Suprapubic skin (tissue), 4 donors: ENCODE results near the gene NOD1. TPM values are rescaled to one million over a fixed set of nuclear protein-coding genes. Genes with fewer than 3 reads are reported as not detected.

ENCODE experiments used
- DNase-seq, 2 donors: peaks; one replicate each; pipeline ENCODE4 v3.0.0-alpha.2; 2019; ENCODE audit warnings: low spot score in 2 of 2
- H3K27ac ChIP-seq: fragments of 200-600 bp; sonication (generic); one replicate; pipeline ENCODE4 v1.5.1; 2019
- H3K27me3 ChIP-seq: fragments of 200-600 bp; sonication (generic); one replicate; pipeline ENCODE4 v1.5.1; 2019
- H3K36me3 ChIP-seq: fragments of 200-600 bp; sonication (generic); one replicate; pipeline ENCODE4 v1.5.1; 2019
- H3K4me1 ChIP-seq: fragments of 200-600 bp; sonication (generic); one replicate; pipeline ENCODE4 v1.5.1; 2019
- H3K4me3 ChIP-seq: fragments of 200-600 bp; sonication (generic); one replicate; pipeline ENCODE4 v1.5.1; 2019; ENCODE audit warnings: mild to moderate bottlenecking
- H3K9me3 ChIP-seq: fragments of 200-600 bp; sonication (generic); one replicate; pipeline ENCODE4 v1.5.1; 2019
- CTCF ChIP-seq, 2 donors: fragments of 200-600 bp in 1 of 2; fragments of 450-650 bp in 1 of 2; sonication (generic) in 1 of 2; IDR thresholded peaks; one replicate each; pipeline ENCODE4 v1.5.1; 2016 to 2019; ENCODE audit warnings: antibody characterized with exemption in 2 of 2, mild to moderate bottlenecking in 1 of 2, moderate library complexity in 1 of 2
- EP300 ChIP-seq: sonication (generic); formaldehyde crosslinking; IDR thresholded peaks from one replicate; pipeline ENCODE4 v1.6.1; 2017; ENCODE audit warnings: antibody characterized with exemption
- POLR2A ChIP-seq, 2 donors: fragments of 450-650 bp; IDR thresholded peaks; one replicate each; pipeline ENCODE4 v1.6.1; 2017; ENCODE audit warnings: antibody characterized with exemption in 2 of 2, mild to moderate bottlenecking in 2 of 2, moderate library complexity in 2 of 2
- POLR2AphosphoS5 ChIP-seq, 3 donors: sonication (generic); formaldehyde crosslinking; IDR thresholded peaks; one replicate each; pipeline ENCODE4 v1.6.1; 2017; ENCODE audit warnings: antibody characterized with exemption in 3 of 3
- WGBS: methylation state at CpG from one replicate; pipeline ENCODE4 v1.1.5; 2018; 5-methylcytosine and 5-hydroxymethylcytosine counted together
- total RNA-seq, 4 donors: library from RNA; depleted of rRNA; stranded (reverse); fragments of >200 nt; gene quantifications; one replicate each; pipeline ENCODE4 v1.1.0, GENCODE V29; 2016

NOD1 gene
- total RNA-seq, 4 donors from 2014 or later = 9.2 to 22.8 (median 13.4) TPM

DNA sequence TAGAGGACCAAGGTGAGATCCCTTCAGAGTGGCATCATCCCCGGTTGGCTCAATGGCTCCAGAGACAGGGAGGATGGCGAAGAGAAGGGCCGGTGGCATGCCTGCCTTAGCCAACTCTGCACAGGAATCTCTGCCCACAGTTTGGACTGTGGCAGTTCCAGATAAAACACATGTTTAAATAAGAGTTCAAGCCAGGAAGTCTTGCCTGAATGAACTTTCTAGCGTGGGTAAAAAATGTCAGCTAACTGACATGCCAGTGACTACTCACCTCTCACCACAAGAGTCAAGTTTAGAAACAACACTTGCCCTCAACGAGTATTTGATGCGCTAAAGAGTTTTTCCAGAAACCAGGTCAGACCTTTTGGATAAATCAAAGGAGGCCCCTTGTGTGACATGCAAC is 3.0 kb downstream of the NOD1 start:
- WGBS = 68% methylated on average over 6 of the region's 6 CpGs
- H3K27me3 ChIP-seq = no peaks in the 10 kb centered on the region
- no peak for DNase-seq
- TF ChIP-seq CTCF (IDR thresholded peaks at IDR 0.05) = no peak
- TF ChIP-seq EP300 = no peak
- TF ChIP-seq POLR2AphosphoS5 (IDR thresholded peaks at IDR 0.05) = no peak
- no peak for TF ChIP-seq POLR2A (IDR thresholded peaks at IDR 0.05)
- no peaks in the 10 kb centered on the region for H3K9me3 ChIP-seq
- peaks cover 75% of the 10 kb centered on the region for H3K4me1 ChIP-seq
- H3K27ac ChIP-seq = peak overlapping the region; percentile 30
- H3K36me3 ChIP-seq = no peaks in the 10 kb centered on the region
- no peak overlapping the region for H3K4me3 ChIP-seq

DNA sequence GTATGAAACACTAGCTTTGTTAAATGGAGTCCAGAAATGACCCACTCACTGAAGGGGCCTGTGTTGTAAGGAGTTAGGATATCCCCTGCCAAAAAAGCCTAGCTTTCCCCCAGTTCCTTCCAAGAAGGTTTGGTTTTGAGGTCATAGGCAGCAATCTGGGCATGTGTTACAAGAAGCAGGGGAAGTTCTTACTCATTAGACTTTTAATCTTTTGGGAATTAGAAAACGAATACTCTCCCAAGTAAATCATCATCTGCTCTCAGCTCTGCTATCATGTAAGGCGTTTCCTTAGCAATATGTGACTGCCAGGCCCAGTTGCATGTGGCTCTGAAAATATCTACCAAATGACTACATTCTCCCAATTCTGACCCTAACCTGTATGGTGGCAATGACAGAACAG is 3.7 kb downstream of the NOD1 start:
- no peak for DNase-seq
- Histone ChIP-seq H3K4me1 (peaks cover 82% of the 10 kb centered on the region), H3K27me3 (no peaks in the 10 kb centered on the region), H3K4me3 (no peak overlapping the region), H3K27ac (peak overlapping the region; percentile 30), H3K36me3 (no peaks in the 10 kb centered on the region), H3K9me3 (no peaks in the 10 kb centered on the region)
- 48% methylated on average over 2 of the region's 2 CpGs for WGBS
- TF ChIP-seq CTCF (IDR thresholded peaks at IDR 0.05) (no peak), POLR2AphosphoS5 (IDR thresholded peaks at IDR 0.05) (no peak), EP300 (no peak), POLR2A (IDR thresholded peaks at IDR 0.05) (no peak)

DNA sequence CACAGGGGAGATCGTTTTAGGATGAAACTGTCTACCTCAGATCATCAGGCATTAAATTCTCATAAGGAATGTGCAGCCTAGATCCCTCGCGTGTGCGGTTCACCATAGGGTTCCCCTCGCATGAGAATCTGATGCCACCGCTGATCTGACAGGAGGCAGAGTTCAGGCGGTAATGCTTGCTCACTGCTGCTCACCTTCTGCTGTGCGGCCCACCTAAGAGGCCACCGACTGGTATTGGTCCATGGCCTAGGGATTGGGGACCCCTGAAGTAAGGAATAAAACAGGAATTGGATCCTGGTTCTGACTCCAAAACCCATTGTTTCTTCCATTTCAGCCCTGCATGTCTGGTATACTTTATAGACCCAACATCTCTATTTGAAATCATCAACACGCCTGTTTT is 4.1 kb downstream of the NOD1 start:
- DNase-seq = no peak
- Histone ChIP-seq H3K27ac (peak overlapping the region; percentile 19), H3K4me3 (no peak overlapping the region), H3K4me1 (peaks cover 82% of the 10 kb centered on the region), H3K9me3 (no peaks in the 10 kb centered on the region), H3K27me3 (no peaks in the 10 kb centered on the region), H3K36me3 (no peaks in the 10 kb centered on the region)
- no peak for TF ChIP-seq POLR2A (IDR thresholded peaks at IDR 0.05)
- no peak for TF ChIP-seq CTCF (IDR thresholded peaks at IDR 0.05)
- no peak for TF ChIP-seq POLR2AphosphoS5 (IDR thresholded peaks at IDR 0.05)
- no peak for TF ChIP-seq EP300
- 88% methylated on average over 10 of the region's 10 CpGs for WGBS

DNA sequence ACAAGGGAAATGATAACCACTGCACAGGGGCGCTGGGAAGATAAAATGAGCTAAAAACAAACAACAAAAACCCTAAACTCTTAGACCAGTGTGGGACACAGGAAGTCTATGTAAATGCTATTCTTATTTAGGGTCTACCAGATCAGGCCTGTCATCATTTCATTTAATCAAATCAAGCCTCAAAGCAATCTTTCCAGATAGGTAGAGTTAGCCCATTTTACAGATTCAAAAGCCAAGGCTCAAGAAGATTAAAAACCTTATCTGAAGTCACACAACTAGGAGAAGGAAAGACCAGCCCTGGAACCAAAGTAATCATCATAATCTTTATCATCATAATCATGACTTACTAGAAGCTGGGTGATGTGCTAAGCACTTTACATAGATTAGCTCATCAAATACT is 4.7 kb downstream of the NOD1 start:
- H3K4me1 ChIP-seq = peaks cover 82% of the 10 kb centered on the region
- H3K27me3 ChIP-seq = no peaks in the 10 kb centered on the region
- H3K36me3 ChIP-seq = no peaks in the 10 kb centered on the region
- no peaks in the 10 kb centered on the region for H3K9me3 ChIP-seq
- no peak for TF ChIP-seq POLR2AphosphoS5 (IDR thresholded peaks at IDR 0.05)
- TF ChIP-seq EP300 = no peak
- TF ChIP-seq CTCF (IDR thresholded peaks at IDR 0.05) = no peak
- no peak for TF ChIP-seq POLR2A (IDR thresholded peaks at IDR 0.05)
- 94% methylated on average over 1 of the region's 1 CpG for WGBS
- DNase-seq = no peak
- H3K27ac ChIP-seq = peak overlapping the region; percentile 22
- no peak overlapping the region for H3K4me3 ChIP-seq

- H3K27ac ChIP-seq = peak overlapping the region; percentile 22
- 79% methylated on average over 4 of the region's 4 CpGs for WGBS
- no peak for DNase-seq
- H3K36me3 ChIP-seq = no peaks in the 10 kb centered on the region
- H3K4me3 ChIP-seq = no peak overlapping the region
- H3K9me3 ChIP-seq = no peaks in the 10 kb centered on the region
- H3K4me1 ChIP-seq = peaks cover 86% of the 10 kb centered on the region
- TF ChIP-seq EP300 = no peak
- TF ChIP-seq POLR2AphosphoS5 (IDR thresholded peaks at IDR 0.05) = no peak
- TF ChIP-seq CTCF (IDR thresholded peaks at IDR 0.05) = no peak
- no peak for TF ChIP-seq POLR2A (IDR thresholded peaks at IDR 0.05)
- H3K27me3 ChIP-seq = no peaks in the 10 kb centered on the region
These were observed 5.5 kb downstream of the NOD1 start for GRCh38 chr7:30472784-30473775.
